ENCODE data around the gene FBXO42.
"Not testable (repeated sequence)": the region's sequence is repeated elsewhere in the genome, so short reads cannot be mapped to it uniquely, and the experiment has no call there.

The FBXO42 gene

DNA sequence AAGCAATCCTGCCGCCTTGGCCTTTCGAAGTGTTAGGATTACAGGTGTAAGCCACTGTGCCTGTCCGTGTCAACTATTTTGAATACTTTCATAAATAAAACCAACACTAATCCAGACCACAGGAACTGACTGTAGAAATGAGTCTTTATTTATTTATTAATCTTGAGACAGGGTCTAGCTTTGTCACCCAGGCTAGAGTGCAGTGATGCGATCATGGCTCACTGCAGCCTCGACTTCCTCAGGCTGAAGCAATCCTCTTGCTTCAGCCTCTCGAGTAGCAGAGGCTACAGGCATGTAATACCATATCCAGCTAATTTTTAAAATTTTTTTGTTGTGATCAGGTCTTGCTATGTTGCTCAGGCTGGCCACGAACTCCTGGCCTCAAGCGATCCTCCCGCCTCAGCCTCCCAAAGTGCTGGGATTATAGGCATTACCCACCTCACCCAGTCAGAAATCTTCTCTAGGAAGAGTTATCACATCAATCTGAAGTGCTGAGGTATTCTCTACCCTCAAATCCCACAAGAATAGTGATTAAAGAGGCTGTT, 93.6 kb downstream of the FBXO42 start:
- no peak for DNase-seq

DNA sequence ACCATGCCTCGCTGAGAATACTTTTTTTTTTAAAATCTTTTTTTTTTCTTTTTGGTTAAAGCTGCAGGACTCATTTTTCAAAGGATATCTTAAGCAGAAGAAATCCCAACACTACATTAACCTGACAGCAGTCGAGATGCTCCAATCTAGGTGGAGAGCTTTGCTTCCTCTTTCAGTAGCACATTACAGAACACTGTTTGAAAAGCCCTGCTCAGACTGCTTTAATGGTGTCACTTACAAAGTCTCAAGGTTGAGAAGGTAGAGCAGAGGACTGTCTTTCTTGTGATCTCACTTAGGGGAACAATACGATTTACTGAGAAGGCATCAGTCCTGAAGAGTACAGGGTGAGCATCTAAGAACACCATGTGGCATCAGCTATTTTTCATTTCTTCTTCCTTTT, 94.3 kb downstream of the FBXO42 start:
- no peak for DNase-seq

DNA sequence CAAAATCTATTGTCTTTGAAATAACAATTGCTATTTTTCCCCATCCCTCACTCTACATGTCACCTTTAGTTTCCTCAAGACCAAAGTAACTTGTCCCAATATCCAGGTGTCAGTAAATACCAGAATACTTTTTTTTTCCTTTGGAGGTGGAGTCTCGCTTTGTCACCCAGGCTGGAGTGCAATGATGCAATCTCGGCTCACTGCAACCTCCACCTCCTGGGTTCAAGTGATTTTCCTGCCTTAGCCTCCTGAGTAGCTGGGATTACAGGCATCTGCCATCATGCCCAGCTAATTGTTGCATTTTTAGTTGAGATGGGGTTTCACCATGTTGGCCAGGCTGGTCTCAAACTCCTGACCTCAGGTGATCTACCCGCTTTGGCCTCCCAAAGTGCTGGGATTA, 94.7 kb downstream of the FBXO42 start:
- DNase-seq, result not testable (repeated sequence)

DNA sequence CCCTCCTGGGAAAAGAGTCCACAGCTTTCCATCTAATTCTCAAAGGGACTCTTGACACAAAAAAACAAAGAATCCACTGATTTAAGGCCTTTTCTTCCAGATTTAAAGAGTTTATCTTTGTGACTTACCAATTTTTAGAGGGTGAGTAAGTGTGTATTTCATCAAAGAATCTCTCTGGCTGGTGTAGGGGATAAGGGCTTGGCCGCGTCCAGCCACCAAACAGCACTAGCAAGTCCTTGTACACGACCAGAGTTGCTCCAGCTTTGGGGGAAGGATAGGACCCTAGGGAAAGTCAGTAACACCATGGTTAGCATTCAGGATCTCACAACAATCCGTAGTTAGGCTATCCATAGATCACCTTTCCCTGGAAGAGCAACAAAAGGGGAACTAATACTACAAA, 95.8 kb downstream of the FBXO42 start:
- DNase-seq, result no peak

DNA sequence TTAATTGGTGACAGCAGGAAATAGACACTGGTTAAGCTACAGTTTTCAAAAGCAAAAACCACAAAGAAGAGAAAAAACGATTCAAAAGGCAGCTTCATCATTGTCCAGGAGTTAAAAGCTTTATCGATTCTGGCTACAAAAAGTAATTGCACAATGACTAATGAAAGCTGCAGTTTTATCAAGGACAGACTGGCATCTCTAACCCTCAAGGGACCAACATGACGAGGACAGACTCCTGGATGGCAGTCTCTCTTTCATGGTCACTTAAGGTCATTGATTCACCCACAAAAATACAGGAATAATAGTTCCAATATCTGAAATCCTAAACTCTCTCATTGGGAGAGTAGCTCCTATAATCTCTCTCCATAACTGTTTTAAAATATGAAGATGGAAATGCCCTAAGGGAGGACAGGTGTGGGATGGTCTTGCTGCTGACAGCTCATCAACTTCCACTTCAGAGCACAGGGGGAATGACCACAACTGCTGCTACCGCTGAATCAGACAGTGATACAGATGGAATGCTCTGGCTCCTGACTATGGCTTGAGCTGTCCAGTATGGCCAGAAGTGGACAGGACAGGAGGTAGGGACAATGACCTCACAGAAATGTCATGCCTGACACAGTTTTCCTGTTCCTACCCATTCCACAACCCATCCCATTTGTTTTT, 97.9 kb downstream of the FBXO42 start:
- DNase-seq, result no peak

DNA sequence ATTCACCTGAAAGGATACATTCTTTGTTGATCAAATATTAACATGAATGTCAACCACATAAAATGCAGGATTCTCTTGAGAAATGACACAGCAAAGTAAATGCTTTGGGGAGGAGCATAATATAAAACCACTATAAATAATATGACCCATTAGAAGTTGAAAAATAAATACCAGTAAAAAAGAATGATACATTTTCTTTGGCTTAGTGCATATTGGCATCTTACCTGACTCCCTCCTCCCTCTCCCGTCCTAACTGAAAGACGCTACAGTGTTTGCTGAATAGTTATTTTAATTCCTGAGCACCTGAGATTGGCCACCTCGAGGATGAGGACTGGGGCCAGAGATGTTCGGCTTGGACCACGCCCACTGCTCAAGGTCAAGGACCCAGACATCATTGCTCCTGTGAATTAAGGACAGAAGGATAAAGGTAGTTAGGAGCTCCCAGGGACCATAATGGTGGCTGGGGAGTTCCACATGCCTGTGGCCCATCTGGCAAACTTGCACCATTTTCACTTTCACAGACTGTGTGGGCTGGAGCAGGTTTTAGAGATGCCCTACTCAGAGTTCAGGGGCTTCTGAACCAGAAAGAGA, 98.9 kb downstream of the FBXO42 start:
- no peak for DNase-seq

DNA sequence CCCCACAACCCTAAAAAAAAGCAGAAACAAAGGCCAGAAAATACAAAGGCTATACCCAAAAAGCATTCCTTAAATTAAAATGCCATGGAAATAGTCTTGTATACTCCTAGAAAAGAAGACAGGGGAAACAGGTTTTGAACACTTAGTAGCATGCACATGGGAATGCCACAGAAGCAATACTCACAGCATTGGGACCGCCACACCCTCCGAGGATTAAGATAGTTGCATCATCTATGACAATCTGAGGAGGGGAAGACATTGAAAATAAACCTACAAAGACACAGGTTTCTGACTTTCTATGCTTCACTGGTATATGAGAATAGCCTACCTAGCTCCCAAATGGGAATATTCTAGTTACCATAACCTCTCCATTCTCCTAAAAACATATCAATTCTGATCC, 99.4 kb downstream of the FBXO42 start:
- no peak for DNase-seq

DNA sequence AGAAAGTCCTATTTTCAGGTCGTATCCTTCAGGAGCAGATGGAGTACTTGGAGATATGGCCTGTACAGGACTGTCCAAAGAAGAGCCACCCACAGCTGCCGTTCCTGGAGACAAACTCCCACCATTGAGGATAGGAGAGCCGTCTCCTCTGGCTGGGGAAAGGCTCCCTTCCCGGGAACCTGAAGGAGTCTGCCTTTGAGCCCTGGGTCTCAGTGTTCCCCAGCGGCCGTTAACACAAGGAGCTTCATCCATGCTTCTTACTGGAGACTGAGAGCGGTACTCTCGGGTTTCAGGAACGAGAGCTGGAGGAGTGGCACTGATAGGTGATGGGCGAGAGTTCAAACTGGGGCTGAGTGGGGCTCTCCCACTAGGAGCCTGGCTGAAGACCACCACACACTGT, 100.9 kb downstream of the FBXO42 start:
- no peak for DNase-seq

DNA sequence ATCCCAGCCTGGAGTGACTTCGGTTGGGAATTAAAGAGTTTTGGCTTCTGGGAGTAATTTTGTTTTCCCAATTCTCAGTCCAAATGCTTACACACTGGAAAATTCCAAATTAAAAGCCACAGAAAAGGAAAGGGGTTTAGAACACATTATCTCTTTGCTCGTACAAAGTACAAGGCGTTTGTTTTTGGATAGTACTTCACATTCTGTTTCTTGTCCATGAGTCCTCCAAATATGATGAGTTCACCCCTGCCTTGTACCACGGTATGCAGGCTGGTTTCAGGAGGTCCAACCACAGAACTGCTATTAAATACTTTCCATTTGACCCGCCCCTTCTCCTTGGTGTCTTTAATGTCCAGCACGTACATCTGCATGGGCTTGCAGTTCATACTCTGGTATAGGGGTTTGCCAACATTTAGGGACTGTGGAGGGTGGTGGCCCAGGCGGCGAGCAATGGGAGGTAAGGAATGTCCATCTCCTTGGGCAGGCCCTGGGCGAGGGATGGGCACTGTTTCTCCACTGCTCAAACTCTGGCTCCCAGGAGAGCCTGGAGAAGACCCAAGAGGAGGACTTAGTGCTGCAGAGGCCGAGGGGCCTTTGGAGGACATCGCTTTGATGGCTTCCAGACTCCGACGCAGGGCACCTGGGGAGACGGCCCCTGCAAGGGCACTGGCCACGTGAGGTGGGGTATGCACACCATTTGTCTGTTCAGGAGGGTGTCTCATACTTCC, 101.6 kb downstream of the FBXO42 start:
- DNase-seq, result no peak

DNA sequence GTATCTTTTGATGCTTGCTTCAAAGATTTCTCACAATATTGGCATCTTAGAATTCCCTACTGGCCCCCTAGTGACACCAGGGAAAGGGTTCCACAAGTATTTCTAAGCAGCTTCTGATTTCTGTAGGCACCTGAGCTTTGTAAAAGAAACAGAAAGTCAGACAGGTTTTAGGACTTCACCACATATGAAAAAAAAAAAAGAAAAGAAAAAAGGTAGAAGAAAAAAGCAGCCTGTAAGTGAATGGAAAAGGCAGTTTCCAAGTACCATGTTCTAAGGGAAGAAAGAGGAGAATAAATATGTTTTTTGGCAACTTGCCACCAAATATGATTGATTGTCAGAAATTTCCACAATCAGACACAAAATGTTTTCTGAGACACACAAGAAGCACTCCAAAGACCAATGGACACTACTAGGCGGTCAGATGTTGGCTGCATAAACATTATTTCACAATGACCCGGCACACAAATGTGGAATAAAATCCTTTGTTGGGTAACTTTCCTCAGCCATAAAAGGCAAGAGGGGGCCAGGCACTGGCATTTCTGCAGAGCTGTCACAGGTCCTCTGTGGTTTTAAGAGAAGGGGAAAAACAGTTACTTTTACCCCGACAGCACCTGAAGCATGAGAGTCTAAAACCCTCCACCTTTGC, 102.6 kb downstream of the FBXO42 start:
- no peak for DNase-seq

DNA sequence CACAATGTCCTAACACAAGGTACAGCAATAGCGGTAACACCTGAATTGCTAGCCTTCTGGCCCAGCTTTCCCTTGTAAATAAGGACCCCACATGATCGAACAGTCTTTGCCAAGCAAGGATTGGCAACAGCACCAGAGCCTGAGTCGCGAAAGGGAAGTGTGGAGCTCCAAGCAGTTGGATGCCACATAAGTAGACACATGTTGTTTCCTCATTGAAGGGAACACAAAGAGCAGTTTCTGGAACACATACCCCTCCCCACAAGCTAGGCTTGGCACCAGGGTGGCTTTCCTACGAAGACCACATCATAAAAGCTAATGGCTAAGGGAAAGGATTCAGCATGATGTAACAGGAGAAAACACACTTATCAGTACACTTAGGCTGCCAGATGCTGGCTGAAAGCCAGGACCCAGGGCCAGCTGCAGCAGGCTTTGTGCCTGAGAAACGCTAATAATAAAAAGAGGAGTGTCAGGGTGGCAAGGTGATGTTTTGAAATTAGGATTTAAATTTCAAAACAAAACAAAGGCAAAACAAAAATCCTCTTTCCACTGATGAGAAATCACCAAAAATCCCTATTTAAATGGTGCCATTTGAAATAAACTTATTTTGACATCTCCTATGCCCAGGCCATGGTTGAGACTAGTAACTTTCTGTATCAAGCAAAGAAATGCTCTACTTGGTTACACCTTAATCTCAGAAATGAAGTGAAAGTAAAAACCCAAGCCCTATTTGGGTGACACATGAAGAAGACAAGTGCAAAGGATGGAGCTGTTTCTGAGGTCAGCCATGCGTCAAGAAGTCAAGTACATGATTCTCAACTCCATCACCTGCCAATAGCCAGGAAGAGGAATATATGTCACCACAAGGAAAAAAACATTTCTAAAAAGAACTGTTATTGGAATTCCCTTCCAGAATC, 103.4 kb downstream of the FBXO42 start:
- no peak for DNase-seq

DNA sequence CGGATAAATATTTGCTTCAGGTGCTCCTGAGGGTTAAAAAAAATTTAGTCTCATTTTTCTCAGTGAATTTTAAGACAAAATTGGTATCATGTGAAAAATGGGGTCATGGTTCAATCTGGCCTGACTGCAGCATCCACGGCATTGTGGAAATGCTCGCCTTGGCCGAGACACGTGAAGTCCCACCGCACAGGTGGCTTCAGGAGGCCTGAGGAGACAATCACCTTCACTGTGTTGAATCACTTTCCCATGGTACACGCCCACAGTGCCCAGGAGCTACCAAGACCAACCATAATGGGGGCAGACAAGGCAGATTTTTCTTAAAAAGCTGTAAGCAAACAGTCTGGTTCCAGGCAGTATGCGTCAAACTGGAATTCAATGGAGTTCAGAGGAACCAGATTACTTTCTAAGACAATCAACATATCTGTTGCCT, 104.3 kb downstream of the FBXO42 start:
- DNase-seq, result no peak

DNA sequence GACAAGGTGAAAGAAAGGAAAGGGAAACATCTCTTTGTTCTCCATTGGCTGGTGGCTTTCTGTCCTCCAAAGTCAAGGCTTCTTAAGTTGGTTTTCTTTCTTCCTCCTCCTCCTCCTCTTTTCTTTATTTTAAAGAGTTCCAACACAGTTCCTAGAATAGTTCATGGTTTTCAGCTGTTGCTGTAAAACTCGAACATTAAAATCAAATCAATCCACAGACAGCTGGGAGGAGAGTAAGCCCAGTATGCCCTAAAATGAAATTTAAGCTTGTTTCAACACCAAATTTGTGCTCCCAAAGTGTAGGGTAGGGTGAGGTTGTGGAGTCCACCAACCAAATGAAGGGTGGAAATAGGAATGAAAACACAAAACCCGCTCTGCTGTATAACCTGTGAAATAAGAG, 104.8 kb downstream of the FBXO42 start:
- DNase-seq, result no peak

DNA sequence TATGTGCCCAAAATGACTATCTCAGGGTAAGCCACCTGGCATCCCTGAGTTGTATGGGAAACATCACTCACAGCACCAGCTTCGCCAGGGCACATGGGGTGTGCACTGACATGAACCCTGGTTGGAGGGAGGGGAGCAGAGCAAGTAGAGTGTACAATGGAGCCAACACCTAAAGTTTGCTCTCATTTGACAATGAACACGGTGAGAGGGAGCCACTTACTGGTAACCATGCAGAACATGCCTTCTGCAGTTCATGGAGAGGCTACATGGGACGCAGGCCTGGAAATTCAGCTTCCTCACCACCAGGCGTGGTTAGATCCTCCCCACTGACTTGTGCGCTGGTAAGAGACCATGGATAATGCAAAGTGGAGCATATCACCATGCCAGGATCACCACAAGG, 105.3 kb downstream of the FBXO42 start:
- no peak for DNase-seq

DNA sequence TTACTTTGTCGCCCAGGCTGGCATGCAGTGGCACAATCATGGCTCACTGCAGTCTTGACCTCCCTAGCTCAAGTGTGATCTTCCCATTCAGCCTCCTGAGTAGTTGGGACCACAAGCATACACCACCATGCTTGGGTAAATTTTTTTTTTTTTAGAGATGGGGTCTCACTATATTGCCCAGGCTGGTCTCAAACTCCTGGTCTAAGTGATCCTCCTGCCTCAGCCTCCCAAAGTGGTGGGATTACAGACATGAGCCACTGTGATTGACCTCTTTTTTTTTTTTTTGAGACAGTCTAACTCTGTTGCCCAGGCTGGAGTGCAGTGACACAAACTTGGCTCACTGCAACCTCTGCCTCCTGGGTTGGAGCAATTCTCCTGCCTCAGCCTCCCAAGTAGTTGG, 106.0 kb downstream of the FBXO42 start:
- DNase-seq, result not testable (repeated sequence)

DNA sequence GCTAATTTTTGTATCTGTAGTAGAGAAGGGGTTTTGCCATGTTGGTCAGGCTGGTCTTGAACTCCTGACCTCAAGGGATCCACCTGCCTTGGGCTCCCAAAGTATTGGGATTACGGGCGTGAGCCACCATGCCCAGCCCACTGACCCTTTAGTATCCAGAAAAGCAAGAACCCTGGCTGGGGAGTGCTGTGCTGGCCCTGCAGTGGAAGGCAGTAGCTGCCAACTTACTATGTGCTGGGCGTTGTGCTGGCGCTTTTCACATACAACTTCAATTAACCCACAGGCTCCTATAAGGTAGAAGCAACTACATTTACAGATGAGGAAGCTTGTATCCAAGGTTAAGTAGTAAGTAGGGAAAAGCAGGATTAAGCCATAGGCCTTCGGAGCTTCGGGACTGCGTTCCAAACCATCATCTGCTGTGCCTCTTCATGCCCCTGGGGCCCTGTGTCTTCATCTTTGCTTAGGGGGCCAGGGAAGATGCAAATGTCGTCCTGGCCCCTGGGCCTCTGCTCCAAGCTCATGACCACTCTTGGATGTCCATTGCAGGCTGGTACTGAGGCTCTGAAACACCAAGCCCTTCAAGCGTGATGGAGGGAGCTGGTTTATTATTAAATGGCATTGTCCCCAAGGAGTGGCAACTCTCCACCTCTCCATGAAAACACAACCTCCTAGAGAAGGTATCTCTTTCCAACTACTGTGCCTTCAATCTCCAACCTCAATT, 106.6 kb downstream of the FBXO42 start:
- DNase-seq, result no peak

DNA sequence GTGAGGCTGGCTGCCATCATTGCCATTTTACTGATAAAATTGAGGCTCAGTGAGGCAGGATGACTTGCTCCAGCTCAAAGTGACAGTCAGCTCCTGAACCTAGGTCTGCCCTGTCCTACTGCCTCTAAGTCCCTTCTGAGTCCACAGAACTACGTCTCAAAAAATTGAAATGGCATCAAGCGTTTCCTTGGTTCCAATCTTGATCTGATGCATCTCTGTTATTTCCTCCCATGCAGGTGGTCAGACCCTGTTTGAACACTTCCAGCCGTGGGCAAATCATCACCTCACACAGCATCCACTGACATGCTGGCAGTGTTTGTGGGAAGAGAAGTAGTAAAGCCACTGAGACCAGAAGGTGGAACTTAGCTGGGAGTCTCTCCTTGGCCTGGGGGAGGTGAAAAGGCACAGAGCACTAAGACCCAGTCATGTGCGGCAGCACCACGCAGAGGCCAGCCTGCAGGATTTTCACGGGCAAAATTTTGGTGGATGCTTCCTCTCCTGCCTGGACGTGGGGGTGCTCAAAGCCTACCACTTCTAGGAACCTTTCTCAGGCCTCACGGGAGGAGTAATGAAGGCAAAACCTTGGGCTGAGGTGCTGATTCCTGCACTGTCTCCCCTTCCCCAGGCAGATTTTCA, 107.5 kb downstream of the FBXO42 start:
- no peak for DNase-seq

DNA sequence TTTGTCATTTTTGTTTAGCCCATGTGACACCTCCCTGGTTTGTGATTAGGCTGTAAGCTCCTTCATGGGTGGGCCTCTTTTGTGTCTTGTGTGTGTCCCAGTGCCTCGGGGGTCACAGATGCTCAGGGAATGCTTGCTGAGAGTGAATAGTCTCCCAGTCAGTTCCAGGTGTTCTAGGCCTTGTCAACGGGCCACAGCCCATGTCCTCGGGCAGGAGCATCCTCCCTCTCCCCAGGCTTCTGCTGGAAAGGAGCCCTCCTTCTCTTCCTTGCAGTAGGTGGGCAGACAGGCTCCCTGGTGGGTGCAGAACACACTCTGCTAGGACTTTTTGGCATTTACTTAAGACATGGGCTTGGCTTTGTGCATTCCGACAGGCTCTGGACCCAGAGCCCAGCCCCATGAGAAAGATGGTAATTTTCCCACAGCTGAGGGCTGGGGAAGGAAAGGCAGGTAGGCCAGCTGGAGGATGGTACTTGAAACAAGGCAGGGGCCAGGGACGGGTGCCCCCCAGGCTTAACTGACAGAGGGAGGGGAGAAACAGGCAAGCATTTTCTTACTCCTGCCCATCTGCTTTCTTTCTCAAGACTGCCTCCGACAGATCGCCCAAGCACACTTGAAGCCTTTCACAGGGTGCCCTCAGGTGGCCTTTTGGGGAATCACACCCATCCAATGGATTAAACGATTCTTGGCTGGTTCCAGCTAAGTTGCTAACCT, 108.2 kb downstream of the FBXO42 start:
- peak; percentile 23 to 65 for DNase-seq

DNA sequence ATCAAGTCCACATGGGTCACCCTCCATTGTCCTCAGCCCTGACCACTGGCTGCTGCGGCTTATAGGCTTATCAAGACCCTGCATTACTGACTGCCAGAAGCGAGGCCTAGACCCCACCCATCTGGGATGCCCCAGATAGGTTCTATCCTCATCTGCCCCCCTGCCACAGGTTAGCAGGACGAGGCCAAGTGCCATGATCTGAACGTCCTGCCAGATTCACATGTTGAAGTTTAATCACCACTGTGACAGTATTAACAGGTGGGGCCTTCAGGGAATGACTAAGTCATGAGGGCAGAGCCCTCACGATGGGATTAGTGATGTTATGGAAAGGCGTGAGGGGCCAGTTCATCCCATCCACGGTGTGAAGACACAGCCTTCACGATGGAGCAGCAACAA, 109.1 kb downstream of the FBXO42 start:
- no peak for DNase-seq

DNA sequence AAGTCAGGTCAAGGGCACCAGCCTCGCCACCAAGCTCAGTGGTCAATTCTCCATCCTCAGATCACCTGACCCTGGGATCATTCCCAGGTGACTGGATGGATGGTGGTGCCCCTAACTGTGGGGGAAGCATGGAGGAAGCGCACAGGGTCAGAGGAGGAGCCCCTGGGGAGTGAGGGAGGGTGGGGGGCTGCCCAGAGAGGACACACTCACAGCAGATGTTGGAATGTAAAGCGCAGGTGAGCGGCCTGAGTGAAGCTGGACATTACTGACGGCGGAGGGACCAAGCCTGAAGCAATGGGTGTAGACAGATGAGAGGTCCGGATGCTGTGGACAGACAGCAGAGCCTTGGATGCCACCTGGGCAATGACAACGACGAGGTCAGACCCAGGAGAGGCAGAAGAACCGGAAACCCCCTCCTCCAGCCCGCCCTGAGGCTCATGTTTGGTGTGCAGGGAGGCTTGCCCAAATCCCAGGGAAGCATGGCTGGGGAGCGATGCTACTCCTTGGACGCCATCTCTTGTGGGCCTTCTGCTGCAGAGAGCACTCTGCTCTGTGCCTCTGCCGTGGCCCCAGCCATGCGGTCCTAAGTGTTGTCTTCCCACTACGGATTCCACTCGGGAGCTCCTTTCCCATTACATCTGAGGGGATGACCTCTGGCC, 109.6 kb downstream of the FBXO42 start:
- no peak for DNase-seq

Measured in SW 1271 (cell line).